Adrenal gland (tissue), 12 donors: Measurements from ENCODE around the gene BMP2K. TPM values are rescaled to one million over a fixed set of nuclear protein-coding genes. Genes with fewer than 3 reads are reported as not detected.
"Not testable (repeated sequence)": the region's sequence is repeated elsewhere in the genome, so short reads cannot be mapped to it uniquely, and the experiment has no call there.

Source experiments
- DNase-seq, 7 donors: peaks; one replicate each; pipeline ENCODE4 v3.0.0-alpha.2; 2019 to 2020
- H3K27ac ChIP-seq, 5 donors: fragments of 200-600 bp; sonication (generic) in 4 of 5; 1 replicate in 3 of 5; 2 replicates in 2 of 5; pipeline versions ENCODE4 v1.5.1 to v1.8.0; 2016 to 2020; ENCODE audit warnings: mild to moderate bottlenecking in 1 of 5
- H3K27me3 ChIP-seq: fragments of 200-600 bp; 2 replicates; pipeline ENCODE4 v1.8.0; 2021
- H3K36me3 ChIP-seq, 2 donors: fragments of 200-600 bp; replicated peaks in 1 of 2; 1 replicate in 1 of 2; 2 replicates in 1 of 2; pipeline versions ENCODE4 v1.5.1 to v1.8.0; 2018 to 2022
- H3K4me1 ChIP-seq, 2 donors: fragments of 200-600 bp; replicated peaks in 1 of 2; 1 replicate in 1 of 2; 2 replicates in 1 of 2; pipeline versions ENCODE4 v1.5.1 to v1.8.0; 2018 to 2021
- H3K4me3 ChIP-seq, 4 donors: fragments of 200-600 bp; sonication (generic) in 3 of 4; one replicate each; pipeline ENCODE4 v1.5.1; 2016 to 2018
- H3K9me3 ChIP-seq, 3 donors: fragments of 200-600 bp; sonication (generic) in 1 of 3; replicated peaks in 1 of 3; 1 replicate in 2 of 3; 2 replicates in 1 of 3; pipeline versions ENCODE4 v1.5.1 to v1.8.0; 2016 to 2021
- CTCF ChIP-seq, 6 experiments: fragments of 450-650 bp in 4 of 6; fragments of 200-600 bp in 2 of 6; sonication (generic) in 1 of 6; IDR thresholded peaks; 1 replicate in 5 of 6; 2 replicates in 1 of 6; pipeline versions ENCODE4 v1.5.1 to v1.8.0; 2016 to 2021; ENCODE audit warnings: antibody characterized with exemption in 6 of 6, mild to moderate bottlenecking in 2 of 6, moderate library complexity in 1 of 6
- POLR2A ChIP-seq, 2 donors: fragments of 450-650 bp; IDR thresholded peaks; one replicate each; pipeline ENCODE4 v1.6.1; 2017; ENCODE audit warnings: antibody characterized with exemption in 2 of 2, mild to moderate bottlenecking in 2 of 2, moderate library complexity in 1 of 2
- WGBS, 4 donors: extraction: QIAGEN DNeasy Blood & Tissue Kit in 2 of 4; methylation state at CpG; one replicate each; pipeline versions ENCODE4 v1.1.5 to v1.1.7; 2013 to 2017; 5-methylcytosine and 5-hydroxymethylcytosine counted together
- intact Hi-C, 2 donors: fragments of 100-400 bp; cut with DNase I; formaldehyde crosslinking; loops; one replicate each; pipeline versions ENCODE4 v1.14.1 to v1.15.0; 2022 to 2023
- polyA plus RNA-seq, 3 donors: library from polyadenylated mRNA; stranded (reverse); fragments of 200-250 nt in 2 of 3; fragments of 350-450 nt in 1 of 3; fragmentation: Illumina TruSeq in 1 of 3; extraction: RNeasy Lipid Tissue Mini Kit (QIAGEN cat#74804) in 1 of 3; gene quantifications; one replicate each; pipeline ENCODE4 v1.2.3, GENCODE V29; 2013 to 2014
- total RNA-seq, 9 donors: library from RNA; depleted of rRNA in 4 of 9; stranded (reverse); fragments of >200 nt in 4 of 9; fragments of 120-200 nt in 1 of 9; fragmentation: NEBNext Ultra II Directional in 1 of 9; extraction: Animal tissue kit (Norgen Biotek cat#: 25700) in 1 of 9; gene quantifications; one replicate each; pipeline versions ENCODE4 v1.1.0 to v1.2.4, GENCODE V29; 2013 to 2023
- donor health status: healthy with polysubstance abuse.
- donor health status: Bipolar disorder and iron deficiency.
- donor health status: DM: yes; HTN: yes; CAD: no.
- donor health status: DM: no; HTN: no; CAD: no.
- donor health status: DM: no; HTN: no; CAD: no.
- donor health status: DM: yes; HTN: yes; CAD: no.

The BMP2K gene
- total and polyA plus RNA-seq, 12 donors, result 8.7 to 73.2 (median 35.8) TPM

- no peak for DNase-seq
- H3K36me3 ChIP-seq, result no peaks in the 10 kb centered on the region
- WGBS, 4 donors, result 91 to 95% (median 93%) methylated on average over 4 of the region's 4 CpGs
- H3K27ac ChIP-seq, result no peak overlapping the region
- H3K4me1 ChIP-seq, result no peaks in the 10 kb centered on the region
- H3K4me3 ChIP-seq, result no peak overlapping the region
- no peaks in the 10 kb centered on the region for H3K9me3 ChIP-seq
- intact Hi-C loops, result no loop called here
- TF ChIP-seq POLR2A (IDR thresholded peaks at IDR 0.05) (no peak), CTCF (IDR thresholded peaks at IDR 0.05) (no peak)
- no peaks in the 10 kb centered on the region for H3K27me3 ChIP-seq
Observed at GRCh38 chr4:78818530-78819079, 42.5 kb downstream of the BMP2K start.

GRCh38 chr4:78824001-78824400 lies 47.9 kb downstream of the BMP2K start:
- 97 to 100% (median 99%) methylated on average over 1 of the region's 1 CpG for WGBS, 4 donors
- H3K4me3 ChIP-seq, result no peak overlapping the region

GRCh38 chr4:78827191-78827590 lies 51.0 kb downstream of the BMP2K start:
- DNase-seq, result no peak
- Histone ChIP-seq H3K27ac (no peak overlapping the region), H3K9me3 (no peaks in the 10 kb centered on the region), H3K36me3 (peaks cover 0 to 17% of the 10 kb centered on the region in 2 donors), H3K27me3 (no peaks in the 10 kb centered on the region), H3K4me1 (no peaks in the 10 kb centered on the region), H3K4me3 (no peak overlapping the region)
- 96 to 100% (median 98%) methylated on average over 2 to 3 of the region's 3 CpGs for WGBS, 4 donors
- intact Hi-C loops, result no loop called here
- TF ChIP-seq CTCF (IDR thresholded peaks at IDR 0.05) (no peak), POLR2A (IDR thresholded peaks at IDR 0.05) (no peak)

More at GRCh38 chr4:78824001-78824400, 47.9 kb downstream of the BMP2K start:
- Histone ChIP-seq H3K9me3 (no peaks in the 10 kb centered on the region), H3K27me3 (no peaks in the 10 kb centered on the region), H3K4me1 (no peaks in the 10 kb centered on the region), H3K27ac (no peak overlapping the region), H3K36me3 (peaks cover 0 to 17% of the 10 kb centered on the region in 2 donors)
- no peak for DNase-seq
- intact Hi-C loops, result no loop called here
- no peak for TF ChIP-seq POLR2A (IDR thresholded peaks at IDR 0.05)
- TF ChIP-seq CTCF (IDR thresholded peaks at IDR 0.05), result no peak

- no peak overlapping the region for H3K27ac ChIP-seq
- H3K36me3 ChIP-seq, result peaks cover 0 to 17% of the 10 kb centered on the region in 2 donors
- TF ChIP-seq CTCF (IDR thresholded peaks at IDR 0.05) (no peak), POLR2A (IDR thresholded peaks at IDR 0.05) (no peak)
- H3K9me3 ChIP-seq, result no peaks in the 10 kb centered on the region
- intact Hi-C loops, result no loop called here
- H3K27me3 ChIP-seq, result no peaks in the 10 kb centered on the region
- no peaks in the 10 kb centered on the region for H3K4me1 ChIP-seq
- DNase-seq, result no peak
- H3K4me3 ChIP-seq, result no peak overlapping the region
Observed at GRCh38 chr4:78829296-78829695, 53.1 kb downstream of the BMP2K start.

- DNase-seq, H3K27ac ChIP-seq, H3K4me3 ChIP-seq, intact Hi-C loops, H3K36me3 ChIP-seq, H3K4me1 ChIP-seq, H3K9me3 ChIP-seq, H3K27me3 ChIP-seq: not testable (repeated sequence)
- WGBS, 4 donors, result 93 to 99% (median 93%) methylated on average over 3 of the region's 3 CpGs
Observed at GRCh38 chr4:78839676-78840075, 63.5 kb downstream of the BMP2K start.

GRCh38 chr4:78840286-78840685 lies 64.1 kb downstream of the BMP2K start:
- not testable (repeated sequence) for H3K4me1 ChIP-seq
- WGBS, 4 donors, result 92 to 96% (median 95%) methylated on average over 4 of the region's 4 CpGs

More at GRCh38 chr4:78840286-78840685, 64.1 kb downstream of the BMP2K start:
- intact Hi-C loops, H3K36me3 ChIP-seq, H3K9me3 ChIP-seq, DNase-seq, H3K27ac ChIP-seq, H3K27me3 ChIP-seq, H3K4me3 ChIP-seq: not testable (repeated sequence)
